ENCODE data around the gene GLB1L3.
A peak's percentile ranks its signal among the peaks of the same experiment; 100 is the strongest.

The GLB1L3 gene, protein sequence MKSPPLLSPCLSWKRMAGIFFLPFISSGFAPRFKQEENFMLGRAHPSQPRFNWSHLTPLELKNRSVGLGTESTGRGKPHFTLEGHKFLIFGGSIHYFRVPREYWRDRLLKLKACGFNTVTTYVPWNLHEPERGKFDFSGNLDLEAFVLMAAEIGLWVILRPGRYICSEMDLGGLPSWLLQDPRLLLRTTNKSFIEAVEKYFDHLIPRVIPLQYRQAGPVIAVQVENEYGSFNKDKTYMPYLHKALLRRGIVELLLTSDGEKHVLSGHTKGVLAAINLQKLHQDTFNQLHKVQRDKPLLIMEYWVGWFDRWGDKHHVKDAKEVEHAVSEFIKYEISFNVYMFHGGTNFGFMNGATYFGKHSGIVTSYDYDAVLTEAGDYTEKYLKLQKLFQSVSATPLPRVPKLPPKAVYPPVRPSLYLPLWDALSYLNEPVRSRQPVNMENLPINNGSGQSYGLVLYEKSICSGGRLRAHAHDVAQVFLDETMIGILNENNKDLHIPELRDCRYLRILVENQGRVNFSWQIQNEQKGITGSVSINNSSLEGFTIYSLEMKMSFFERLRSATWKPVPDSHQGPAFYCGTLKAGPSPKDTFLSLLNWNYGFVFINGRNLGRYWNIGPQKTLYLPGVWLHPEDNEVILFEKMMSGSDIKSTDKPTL

DNA sequence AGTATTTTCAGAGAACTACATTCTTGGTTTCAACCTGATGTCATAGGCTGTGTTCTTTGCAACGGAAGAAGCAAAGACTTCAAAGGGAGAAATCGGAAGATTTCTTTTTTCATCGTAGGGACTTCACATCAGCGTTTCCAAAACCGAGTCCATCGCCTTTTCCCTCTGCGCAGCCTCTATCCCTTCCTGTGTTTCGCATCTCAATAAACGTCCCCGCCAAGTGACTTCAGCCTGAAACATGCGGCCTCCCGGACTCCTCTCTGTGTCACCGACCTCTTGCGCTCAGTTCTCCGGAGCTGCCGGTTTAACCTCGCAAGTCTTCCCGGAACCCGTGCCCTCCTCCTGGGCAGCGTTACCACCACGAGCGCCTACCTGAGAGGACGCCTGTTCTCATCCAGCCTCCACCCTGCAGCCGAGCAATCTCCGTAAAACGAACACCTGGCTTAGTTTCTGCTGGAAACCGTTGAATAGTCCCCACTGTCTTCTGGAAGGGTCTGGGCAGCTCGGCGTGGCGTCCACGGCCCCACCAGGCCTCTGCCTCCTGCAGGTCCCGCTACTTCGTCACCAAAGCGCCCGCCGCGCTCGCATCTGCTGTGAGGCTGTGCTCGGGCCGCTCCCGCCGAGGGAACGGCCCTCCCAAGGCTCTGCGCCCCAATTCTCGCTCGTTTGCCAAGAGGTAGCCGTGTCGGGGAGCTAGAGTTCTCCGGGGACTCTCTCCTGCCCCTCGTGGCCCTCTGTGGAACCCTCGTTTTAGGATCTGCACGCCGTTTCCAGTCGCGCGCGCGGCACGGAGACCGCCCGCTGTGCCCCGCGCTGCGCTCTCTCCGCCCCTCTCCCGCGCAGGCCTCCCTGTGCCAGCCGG, at the start of gene GLB1L3:
Gene GLB1L3 (plus strand): TSS at position 846 of the 862 bp plus-strand sequence. CDS start 362 bp downstream, outside the sequence.
- DNase-seq, result peak; percentile 60 to 80

DNA sequence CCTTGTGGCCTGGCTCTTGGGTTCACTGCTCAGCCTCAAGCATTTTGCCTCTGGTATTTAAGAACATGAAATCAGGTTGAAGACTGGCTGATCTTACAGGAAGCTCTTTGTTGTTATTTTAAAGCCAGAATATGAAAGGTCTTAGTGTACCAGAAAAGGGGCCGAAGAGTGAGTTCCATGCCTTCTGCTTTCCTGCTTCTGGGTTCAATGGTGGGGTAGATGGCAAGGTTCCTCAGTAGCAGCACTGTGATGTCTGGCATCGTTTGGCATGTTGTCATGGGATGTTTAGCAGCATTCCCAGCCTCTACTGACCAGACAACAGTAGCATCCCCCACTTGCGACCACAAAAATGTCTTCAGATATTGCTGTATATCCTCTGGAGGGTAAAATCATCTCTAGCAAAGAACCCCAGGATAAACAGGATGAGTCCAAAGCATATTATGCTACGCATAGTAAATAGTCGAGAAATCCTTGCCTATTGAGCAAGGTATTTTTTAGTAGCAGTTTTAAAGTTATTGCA, 49.3 kb upstream of the GLB1L3 start:
- no peak for DNase-seq

DNA sequence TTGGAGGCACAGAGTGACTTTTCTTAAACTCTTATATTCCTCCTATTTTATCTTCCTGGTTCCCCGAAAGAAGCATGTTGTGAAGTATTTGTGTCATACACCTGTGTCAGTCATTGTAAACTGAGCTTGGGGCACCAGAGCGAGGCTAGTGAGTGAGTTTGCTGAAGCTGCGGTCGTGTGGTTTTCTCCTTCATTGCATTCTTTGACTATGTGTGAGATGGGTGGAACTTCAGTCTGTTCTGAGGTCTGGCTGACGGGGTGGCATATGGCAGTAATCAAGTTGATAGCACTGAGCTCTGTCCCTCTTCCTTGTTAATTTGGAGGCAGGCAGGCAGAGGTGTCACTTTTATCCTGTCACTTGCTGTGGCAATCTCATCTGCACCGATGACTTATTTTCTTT, 47.6 kb upstream of the GLB1L3 start:
- DNase-seq, result peak in 1 of 2 experiments; percentile 41

DNA sequence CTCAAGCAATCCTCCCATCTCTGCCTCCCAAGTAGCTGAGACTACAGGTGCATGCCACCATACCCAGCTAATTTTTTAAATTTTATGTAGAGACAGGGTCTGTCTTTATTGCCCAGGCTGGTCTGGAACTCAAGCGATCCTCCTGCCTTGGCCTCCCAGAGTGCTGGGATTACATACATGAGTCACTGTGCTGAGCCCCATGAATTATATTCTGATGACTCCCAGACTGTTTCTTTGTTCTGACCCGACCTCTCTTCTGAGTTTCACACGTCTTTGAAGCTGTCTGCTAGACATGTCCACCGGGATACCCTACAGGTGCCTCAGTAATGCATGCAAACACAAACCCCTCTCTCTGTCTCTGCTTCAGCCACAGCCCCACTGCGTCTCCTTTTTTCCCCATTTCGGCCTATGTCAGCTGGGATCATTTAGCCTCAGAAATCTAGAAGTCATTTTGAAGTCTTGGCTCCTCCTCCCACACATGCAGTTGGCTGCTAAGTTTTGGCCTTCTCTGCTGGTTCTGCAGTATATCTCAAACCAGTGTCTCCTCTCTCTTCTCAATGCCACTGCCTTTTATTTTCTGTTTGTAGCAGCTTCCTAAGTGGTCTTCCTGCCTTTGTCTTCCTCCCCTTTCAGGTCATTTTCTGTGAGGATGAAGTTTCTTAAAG, 46.9 kb upstream of the GLB1L3 start:
- DNase-seq, result no peak

DNA sequence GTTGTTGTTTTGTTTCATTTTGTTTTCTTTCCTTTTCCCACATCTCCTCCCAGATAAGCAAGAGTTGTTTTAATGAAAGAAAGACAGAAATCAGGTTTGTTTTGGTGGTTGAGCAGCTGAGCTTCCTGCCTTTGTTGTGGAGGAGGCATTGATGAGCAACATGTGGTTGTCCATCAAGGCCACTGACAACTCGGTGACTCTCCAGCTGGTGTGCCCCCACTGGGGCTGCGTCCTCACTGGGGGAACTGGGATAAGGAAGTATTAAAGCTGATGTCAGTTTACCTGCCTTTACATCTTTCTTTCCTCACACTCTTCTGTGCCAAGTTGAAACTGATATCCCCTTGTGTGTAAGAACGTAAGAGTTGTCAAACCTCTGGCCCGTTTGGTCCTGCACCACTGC, 45.8 kb upstream of the GLB1L3 start:
- DNase-seq, result no peak

DNA sequence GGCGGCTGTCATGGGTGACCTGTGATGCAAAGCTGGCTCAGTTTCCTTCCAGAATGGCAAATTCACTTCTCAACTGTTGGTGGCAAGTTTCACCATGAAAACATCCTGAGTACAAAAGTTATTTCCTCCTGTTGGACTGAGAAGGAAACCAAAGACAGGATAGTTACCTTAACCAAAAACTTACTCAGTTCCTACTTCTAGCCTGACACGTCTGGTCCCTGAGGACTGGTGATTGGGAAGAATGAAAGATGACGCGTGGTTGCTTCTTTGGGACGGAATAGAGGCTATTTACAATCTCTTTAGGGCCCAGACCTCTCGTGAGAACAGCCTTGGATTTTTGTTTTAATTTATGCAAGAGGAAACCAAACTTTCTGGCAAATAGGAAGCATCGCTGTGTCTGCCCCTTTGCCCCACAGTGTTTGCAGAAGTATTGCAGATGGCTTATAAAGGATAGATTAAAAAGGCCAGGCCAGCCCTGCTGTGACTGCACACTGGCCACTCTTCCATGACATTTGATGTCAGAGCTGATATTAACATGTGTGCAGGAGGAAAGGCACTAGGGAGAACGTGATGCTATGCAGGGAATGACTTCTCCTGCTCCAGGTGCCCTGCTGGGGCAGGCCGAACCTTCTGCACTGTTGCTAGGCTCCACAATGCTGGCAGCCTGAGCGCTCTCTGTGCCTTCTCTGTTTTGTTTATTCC, 44.1 kb upstream of the GLB1L3 start:
- no peak for DNase-seq

DNA sequence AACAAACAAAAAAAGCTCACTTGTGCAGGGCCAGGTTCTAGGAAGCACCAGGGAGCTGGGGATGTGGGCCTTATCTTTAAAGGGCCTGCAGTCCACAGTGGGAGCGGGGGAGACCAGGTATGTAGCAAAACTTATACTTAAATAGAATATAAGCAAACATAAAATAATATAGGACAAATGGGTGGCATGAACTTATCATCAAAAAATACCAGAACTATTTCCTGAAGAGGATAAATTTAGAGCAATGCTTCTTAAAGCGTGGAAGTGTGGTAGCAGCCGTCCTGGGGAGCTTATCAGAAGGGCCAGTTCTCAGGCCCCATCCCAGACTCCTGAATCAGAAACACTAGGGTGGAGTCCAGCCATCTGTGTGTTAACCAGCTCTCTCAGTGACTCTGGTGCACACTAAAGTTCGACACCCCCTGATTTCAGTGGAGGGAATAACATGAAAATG, 42.4 kb upstream of the GLB1L3 start:
- no peak for DNase-seq

DNA sequence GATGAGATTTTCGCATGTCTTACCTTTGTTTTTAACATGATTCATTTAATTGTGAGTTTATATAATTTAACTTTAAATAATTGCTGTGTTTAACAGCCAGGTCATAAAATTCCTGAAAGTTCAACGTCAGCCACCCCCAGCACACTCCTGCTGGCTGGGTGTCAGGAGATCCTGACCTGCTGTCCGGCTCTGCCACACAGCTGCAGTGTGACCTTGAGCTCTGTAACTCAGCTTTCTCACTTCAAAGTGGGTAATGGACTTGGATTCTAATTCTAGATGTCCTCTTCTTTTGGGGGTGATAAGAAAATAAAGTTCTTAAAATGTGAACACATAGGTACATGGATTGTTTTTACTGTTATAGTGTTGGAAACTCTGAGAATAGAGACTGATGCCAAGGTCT, 40.8 kb upstream of the GLB1L3 start:
- DNase-seq, result no peak

DNA sequence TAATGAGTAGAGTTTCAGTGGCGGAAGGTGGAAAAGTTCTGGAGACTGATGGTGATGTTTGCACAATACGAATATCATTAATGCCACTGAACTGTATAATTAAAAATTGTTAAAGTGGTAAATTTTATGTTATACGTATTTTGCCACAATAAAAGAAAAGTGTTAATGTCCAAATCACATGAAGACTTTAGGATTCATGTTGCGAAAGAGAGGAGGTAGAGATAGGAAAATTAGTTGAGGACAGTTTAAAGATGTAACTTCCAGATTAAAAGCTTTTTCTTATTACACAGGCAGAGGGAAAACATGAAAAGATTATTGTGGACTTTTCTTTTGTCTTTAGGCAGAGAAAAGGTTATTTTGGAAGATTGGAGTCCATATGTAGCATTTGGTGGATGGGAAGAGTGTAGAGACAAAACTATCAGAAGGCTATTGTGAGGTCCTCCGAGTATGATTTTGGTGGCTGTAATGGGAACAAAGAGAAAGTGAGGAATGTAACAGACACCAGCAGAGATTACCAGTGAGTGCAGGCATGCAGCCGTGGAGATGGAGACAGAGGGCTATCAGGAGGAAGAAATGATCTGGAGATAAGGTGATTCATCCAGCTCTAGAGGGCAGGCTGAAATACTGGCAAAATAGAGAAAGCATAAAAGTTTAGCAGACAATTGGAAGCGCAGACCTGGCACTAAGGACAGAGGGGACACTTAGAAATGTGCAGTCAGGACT, 39.2 kb upstream of the GLB1L3 start:
- DNase-seq, result no peak

DNA sequence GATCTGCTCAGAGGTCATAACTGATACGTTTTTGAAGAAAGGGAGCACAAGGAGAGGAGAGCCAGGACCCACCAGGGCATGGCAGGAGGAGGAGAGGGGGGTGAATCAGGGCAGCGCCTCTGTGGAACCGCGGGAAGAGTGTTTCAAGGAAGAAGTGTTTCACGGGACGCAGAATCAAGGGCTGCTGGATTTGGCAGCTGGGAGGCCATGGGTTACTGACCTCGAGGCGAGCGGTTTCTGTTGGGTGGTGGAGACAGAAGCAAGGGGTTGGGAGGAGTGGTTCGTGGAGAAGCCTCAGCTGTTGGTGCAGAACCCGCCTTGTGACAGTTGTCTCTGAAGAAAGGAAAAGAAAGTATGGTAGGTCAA, 38.6 kb upstream of the GLB1L3 start:
- DNase-seq, result no peak

DNA sequence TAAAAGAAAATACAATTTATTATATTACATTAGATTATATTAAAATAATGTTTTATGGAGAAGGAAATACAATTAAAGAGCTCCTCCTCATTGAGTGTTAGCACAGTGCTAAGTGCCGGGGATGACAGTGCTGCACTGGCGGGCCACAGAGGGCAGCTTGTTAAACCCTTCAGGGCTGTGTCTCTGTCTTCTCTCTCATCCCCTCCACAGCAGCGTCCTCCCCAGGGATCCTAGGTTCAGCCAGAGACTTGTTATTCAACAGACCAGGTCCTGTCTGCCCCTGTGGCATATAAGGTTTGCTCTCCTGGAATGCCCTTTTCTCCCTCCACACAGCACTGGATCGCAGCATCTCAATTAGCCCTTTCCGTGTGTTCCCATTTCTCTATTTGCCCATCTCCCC, 37.2 kb upstream of the GLB1L3 start:
- no peak for DNase-seq

DNA sequence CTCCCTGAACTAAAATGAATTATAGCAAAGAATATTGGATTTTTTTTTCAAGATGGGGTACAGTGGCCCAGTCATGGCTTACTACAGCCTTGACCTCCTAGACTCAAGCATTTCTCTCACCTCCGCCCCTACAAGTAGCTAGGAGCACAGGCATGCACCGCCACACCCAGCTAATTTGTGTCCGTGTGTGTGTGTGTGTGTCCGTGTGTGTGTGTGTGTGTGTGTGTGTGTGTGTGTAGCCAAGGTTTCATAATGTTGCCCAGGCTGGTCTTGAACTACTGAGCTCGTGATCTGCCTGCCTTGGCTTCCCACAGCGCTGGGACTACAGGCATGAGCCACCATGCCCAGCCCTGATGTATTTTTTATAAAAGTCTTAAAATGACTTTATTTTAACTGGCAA, 35.6 kb upstream of the GLB1L3 start:
- DNase-seq, result no peak

DNA sequence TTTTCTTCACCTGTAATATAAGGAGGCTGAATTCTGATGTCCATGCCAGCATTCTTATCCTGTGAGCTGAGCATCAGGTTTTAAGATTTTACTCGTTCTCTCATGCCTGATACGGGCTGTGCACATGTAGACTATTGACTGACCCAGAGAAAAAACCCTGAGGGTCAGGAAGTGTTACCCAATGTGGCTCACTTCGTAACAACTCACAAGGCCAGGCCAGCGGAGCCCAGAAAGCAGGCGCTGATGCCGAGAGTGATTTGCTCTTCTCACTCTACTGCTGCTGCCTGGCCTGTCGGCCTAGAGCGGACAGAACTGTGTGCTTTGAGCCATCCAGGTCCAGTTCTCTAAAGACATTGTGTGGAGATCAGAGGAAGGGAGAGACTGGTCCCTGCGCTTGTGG, 33.8 kb upstream of the GLB1L3 start:
- no peak for DNase-seq

DNA sequence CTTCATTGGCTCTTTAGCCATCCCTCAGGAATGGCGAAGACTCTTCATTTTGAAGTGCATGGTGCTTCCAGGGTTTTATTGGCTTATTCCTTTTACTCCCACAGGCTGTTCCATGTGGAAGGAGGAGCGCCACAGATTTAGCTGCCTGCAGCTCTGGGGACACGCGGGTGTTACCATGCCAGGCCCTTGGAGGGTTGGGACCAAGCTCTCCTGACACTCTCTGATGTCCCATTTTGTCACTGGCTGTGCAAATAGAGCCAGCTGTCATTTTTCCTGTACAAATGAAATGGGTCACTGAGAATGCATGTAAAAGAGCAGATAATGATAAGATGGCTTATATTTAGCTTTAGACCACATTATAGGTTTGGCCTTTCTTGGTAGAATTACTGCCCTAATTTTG, 32.3 kb upstream of the GLB1L3 start:
- DNase-seq, result no peak

DNA sequence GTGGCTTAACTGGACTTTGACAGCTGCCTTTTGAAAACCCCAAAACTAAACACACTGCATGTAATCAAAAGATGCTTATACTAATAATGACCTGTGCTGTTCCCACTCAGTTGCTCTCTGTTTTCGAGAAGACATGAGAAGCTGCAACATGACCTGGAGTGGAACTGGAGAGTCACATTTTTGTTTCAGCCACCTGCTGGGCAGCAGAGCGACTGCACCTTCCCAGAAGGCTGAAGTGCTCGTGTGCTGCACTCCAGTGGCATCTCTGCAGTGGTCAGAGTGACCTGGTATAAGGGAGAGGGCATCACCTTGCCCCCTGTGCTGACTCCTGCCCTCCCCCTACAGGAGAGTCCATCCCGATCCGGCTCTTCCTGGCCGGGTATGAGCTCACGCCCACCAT, 31.6 kb upstream of the GLB1L3 start:
- no peak for DNase-seq

DNA sequence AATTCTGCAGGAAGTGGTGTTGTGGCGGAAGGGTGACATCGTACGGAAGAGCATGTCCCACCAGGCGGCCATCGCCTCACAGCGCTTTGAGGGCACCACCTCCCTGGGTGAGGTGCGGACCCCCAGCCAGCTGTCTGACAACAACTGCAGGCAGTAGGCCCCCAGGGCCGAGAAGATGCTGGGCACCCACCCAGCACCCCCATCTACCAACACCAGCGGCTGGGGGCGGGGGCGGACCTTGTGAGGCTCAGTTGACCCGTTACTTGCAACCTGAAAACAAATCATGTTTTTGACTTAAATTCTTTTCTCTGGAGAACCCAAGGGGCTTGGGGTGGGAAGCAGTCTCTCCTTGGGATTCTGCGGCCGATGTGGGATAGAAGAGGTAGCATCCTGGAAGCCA, 30.7 kb upstream of the GLB1L3 start:
- DNase-seq, result no peak

DNA sequence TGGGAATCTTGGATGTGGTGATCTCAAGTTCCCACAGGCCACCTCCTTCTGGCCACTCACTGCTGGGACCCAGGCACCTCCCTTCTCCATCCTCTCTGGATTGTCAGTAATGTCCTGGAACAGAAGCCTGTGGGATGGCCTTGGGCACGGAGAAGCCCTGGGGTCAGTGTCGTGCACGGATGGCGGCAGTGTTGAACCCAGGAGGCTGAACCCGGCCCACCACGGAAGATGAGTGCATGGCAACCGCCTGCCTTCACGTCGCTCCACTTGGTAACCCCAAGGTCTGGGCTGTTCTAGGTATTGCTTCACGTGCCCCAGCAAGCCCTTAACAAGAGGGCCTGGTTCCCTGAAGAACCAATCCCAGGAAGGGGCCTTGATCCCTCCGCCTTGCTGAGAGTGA, 30.1 kb upstream of the GLB1L3 start:
- no peak for DNase-seq

DNA sequence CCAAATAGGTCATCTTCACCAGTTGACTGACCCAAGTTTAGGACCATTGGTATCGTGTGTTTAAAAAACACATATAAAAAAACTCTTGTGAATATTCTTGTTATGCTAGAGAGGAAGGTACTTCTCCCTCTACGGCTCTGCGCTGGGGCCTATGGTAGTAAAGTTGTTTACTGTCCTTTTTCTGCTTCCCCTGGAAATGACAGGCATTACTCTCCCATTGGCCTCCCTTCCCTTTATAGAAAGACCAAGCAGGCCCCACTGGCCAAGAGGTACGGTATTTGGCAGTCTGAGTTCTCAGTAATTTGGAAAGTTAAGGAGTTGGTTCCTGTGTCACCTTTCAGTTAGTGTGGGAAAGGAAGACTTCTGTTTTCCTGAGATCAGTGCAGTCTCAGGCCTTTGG, 29.5 kb upstream of the GLB1L3 start:
- DNase-seq, result no peak

DNA sequence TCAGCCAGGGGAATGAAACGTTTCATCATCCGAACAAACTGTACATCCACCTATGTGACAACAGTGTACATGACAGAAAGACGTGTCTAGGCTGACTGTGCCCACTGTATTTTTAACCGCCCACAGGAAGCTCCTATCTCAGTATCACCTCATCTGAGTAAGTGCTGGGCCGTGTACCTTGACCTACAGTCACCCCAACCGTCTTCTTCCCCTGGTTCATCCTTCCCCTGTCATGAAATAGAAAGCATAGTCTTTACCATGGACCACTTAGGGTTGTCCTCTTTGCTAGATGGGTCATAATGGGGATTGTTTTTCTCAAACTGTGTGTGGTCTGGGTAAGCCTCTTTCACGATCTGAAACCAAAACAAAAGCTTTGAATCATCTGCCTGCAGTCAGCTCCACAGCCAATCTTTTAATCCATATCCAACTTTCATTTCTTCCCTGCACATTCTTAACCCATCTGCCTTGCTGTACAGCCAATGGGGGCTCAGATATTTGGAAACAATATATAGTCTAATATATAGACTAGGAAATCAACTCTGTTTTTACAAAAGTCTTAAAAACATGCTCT, 27.2 kb upstream of the GLB1L3 start:
- DNase-seq, result no peak

DNA sequence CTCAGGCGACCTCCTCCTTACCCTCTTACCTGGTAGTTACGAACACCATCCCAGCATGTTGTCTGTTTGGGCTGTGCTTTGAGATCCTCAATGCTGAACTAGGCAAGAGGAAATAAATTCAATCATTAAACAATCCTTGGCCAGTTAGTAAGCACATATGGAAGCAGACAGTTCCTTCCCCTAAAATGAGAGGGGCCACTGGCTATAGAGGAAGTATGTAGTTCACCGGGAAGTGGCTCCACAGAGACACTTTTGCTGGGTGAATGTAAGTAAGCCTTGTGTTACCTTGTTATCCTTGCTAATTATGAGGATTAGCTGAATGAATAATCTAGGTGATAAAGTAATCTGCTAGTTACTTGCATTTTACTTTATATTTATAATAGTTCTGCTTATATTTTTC, 25.9 kb upstream of the GLB1L3 start:
- no peak for DNase-seq

DNA sequence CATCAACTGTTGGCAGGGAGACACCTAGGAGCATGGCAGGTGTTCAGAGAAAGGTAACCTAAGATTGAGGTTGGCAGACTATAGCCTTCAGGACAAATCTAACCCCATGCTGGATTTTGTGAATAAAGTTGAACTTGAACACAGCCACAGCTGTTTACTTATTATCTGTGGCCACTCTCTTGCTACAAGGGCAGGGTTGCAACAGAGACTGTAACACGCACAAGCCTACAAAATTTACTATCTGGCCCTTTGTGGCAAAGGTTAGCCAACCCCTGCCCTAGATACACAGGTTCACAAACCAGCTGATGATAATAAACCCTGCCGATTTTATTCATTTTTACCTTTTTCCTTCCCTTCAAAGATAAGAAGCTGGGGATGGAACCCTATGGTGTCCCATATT, 25.5 kb upstream of the GLB1L3 start:
- DNase-seq, result no peak
